GM12864 (cell line): Measurements from ENCODE around the gene TENM3.
"Not testable (repeated sequence)": the region's sequence is repeated elsewhere in the genome, so short reads cannot be mapped to it uniquely, and the experiment has no call there.

Source experiments
- DNase-seq: peaks from one replicate; pipeline ENCODE4 v3.0.0-alpha.2; 2011; ENCODE audit warnings: low read depth
- H3K4me3 ChIP-seq: 2 replicates; pipeline ENCODE4 v1.5.1; 2011; ENCODE audit warnings: mild to moderate bottlenecking, low read depth, low read length, control low read depth
- CTCF ChIP-seq: IDR thresholded peaks from 2 replicates; pipeline ENCODE4 v1.5.1; 2011; ENCODE audit warnings: low read depth, mild to moderate bottlenecking, moderate library complexity, low read length, control low read depth, inconsistent platforms; ENCODE audit errors: missing control alignments

Gene TENM3

GRCh38 chr4:182382941-182383340 is 139.7 kb downstream of the TENM3 start:
- TF ChIP-seq CTCF, result no peak
- DNase-seq, result no peak
- no peak overlapping the region for H3K4me3 ChIP-seq

GRCh38 chr4:182384631-182385091 is 141.5 kb downstream of the TENM3 start:
- no peak overlapping the region for H3K4me3 ChIP-seq
- no peak for DNase-seq
- no peak for TF ChIP-seq CTCF

DNA sequence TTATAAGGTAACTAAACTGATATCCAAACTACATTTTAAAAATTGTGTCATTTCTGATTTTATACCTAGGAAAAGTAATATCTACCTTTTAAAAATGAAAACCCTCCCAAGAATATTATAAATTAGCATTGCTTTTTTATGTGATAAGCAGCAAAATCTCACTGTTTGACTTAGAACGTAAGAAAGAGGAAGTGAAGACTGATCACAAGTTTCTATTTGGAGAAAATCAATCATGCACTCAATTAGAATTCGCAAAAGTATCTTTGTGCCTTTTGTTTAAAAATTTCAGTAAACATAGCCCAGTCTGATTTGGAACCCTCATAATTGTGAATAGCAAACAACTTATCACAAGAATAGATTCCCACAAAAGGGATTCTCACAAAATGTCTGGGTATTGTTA is 142.7 kb downstream of the TENM3 start:
- TF ChIP-seq CTCF, result no peak
- H3K4me3 ChIP-seq, result no peak overlapping the region
- DNase-seq, result no peak

- not testable (repeated sequence) for DNase-seq, H3K4me3 ChIP-seq
Measured at GRCh38 chr4:182386576-182386975, 143.4 kb downstream of the TENM3 start.

DNA sequence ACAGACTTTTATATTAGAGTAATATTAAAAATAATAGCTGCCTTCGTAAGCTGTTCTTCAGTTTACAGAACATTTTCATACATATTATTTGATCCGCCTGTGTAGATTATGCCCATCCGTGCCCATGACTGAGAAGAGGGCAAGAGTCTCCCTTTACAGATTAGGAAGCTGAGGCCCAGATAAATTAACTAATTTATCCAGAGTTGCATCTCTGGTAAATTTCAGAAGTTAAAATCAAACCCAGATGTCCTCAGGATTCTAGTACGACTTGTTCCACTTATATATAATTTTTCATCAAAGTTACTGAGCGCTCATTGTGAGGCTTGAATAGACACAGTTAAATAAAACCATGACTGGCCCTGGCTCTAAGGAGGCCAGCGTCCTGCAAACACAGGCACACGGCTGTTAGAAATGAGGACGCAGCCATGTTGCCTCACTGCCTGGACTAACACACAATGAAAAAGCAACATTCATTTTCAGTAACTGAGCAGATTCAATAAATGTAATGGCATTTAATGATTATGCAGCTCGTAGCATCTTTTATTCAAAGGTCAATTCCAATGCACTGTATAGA is 148.0 kb downstream of the TENM3 start:
- no peak for DNase-seq
- no peak overlapping the region for H3K4me3 ChIP-seq
- TF ChIP-seq CTCF, result no peak

- TF ChIP-seq CTCF, result no peak
- no peak overlapping the region for H3K4me3 ChIP-seq
- no peak for DNase-seq
Measured at GRCh38 chr4:182394181-182394580, 151.0 kb downstream of the TENM3 start.

- H3K4me3 ChIP-seq, result no peak overlapping the region
- no peak for TF ChIP-seq CTCF
- no peak for DNase-seq
Measured at GRCh38 chr4:182400081-182400480, 156.9 kb downstream of the TENM3 start.
